Activated CD8-positive, alpha-beta memory T cell treated with anti-CD3 and anti-CD28 coated beads, Interleukin-2, amount 50 U/mL, for 48 hours (primary cell): Measurements from ENCODE around the gene ICOSLG.
A peak's percentile ranks its signal among the peaks of the same experiment; 100 is the strongest.
"Not testable (repeated sequence)": the region's sequence is repeated elsewhere in the genome, so short reads cannot be mapped to it uniquely, and the experiment has no call there.

Source experiments
- DNase-seq: peaks from one replicate; pipeline ENCODE4 v3.0.0-alpha.2; 2020

Gene ICOSLG

DNA sequence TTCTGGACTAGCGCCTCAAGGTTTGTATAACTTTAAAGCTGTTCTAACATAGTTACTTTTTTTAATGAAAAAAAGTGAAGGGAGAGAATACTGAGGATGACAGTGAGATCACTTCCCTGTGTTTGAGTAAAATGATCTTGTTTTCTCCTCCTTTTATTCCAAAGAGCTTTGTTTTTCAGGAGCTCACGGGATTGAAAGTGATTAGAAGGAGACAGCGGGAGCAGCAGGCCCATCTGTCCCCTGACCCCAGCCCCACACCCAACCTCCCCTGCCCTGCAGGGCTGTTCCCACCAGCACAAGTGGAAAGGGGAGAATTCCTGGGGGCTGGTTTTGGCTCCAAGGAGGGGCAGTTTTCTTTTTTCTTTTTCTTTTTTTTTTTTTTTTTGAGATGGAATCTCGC lies 23.0 kb upstream of the ICOSLG start:
- DNase-seq: no peak

DNA sequence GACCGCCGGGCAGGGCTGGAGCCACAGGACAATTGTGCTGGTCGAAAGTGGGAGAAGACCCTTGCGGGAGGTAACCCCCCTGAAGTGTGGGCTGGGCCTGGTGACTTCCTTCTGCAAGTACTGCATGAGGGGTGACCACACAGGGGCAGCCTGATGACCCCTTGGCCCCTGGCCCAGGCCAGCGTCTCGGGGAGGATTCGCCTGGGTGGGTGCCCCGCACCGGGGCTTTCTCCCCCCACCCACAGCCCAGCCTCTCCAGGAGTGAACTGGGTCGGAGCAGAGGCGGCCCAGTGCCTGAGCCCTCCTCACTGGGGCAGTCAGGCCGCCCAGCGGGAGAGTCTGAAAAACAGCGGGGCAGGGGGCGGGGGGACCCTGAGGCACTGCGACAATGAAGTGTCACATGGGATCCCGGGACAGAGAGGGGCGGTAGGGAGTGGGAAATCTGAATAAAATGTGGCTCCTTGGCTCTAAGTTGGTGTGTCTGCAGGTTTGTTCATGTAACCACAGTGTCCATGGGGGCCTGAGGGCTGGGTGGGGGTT lies 22.5 kb upstream of the ICOSLG start:
- DNase-seq: no peak

DNA sequence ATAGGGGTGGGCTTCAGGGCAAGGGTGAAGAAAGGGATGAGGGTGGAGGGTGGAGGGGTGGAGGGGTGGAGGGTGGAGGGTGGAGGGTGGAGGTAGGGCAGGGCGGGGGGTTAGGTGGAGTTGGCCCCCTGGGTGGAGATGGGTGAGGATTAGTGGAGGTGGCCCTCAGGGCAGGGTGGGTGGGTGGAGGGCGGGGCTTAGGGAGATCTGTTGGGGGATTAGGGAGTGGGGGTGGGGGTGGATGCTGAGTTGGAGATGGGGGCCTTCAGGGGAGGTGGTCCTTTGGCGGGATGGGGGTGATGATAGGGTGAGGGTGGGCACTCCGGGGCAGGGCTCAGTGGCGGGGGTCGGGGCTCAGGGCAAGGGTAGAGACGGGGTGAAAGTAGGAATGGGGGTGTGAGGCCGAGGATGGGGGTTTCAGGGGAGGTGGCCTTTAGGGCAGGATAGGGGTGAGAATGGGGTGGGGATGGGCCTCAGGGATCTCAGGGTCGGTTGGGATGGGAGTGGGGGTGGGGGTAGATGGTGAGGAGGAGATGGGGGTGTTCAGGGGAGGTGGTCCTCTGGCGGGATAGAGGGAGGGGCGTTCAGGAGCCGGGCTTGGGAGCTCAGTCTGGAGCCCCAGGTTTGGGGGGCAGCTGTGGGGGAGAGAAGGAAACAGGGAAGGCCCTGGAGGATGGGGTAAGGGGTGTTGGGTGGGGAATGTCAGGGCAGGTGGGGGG lies 21.8 kb upstream of the ICOSLG start:
- no peak for DNase-seq

DNA sequence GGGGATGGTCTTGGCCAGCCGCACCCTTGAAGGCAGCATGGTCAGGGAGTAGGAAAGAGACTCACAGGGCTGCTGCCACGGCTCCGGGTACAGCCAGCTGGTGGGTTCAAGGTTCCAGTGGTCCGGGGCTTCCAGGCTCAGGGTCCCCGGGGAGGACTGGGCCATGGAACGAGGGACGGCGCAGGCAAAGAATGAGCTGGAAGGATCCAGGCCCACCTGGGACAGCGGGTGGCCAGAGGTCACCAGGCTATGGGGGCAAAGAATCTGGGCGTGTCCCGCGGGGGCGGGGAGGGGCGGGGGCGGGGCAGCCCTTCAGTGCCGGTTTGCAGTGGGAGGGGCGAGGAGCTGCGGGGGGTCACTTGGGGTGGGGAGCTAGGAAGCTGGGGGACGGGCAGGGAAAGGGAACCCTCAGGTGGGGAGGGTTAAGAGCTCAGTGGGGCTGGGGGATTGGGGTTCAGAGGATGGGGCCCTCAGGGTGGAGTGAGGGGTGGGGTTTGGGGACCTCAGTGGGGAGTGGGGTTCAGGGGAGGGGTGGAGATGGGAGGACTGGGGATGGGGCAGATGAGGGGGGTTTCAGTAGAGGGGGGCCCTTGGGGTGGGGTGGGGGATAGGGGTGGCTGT lies 21.0 kb upstream of the ICOSLG start, which contains the start of gene DNMT3L:
Gene DNMT3L, minus strand, starts transcription at position 223 of the 621 bp plus-strand sequence. CDS start 638 bp downstream, outside the sequence.
- DNase-seq: no peak

DNA sequence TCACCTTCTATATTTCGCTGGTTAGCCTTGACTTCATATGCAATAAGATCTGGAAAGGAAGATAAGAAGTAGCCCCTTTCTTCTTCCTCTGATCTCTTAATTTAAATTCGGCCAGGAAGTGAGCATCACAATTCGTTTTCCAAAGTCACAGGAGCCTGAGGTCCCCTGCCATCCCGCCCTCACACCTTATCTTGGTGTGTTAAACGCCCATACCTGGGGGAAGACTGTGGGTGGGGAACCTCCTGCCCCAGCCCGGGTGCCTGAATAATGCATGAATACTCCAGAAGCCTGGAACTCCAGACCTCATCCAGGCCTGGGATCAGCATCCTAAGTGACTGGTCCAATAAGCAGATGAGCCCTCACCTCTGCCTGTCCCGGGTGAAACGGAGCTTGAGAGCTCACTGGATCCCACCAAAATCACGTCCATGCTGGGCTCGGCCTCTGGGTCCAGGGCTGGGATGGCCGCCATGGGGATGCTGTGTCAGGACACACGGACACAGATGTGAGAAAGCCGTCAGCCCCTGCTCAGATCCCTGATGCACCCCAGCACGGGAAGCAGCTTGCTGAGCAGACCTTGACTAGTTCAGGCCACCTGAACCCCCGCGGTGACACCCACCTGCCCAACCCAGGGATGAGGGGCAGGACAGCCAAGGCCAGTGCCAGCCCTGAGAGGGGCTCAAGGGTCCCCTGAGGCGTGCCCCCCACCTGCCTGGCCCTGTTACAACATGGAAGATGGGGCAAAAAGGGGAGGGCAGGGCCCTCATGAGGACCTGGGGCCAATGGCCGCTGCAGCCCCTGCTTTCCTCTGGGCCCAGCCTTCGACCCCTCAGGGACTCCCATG lies 20.3 kb upstream of the ICOSLG start:
- no peak for DNase-seq

DNA sequence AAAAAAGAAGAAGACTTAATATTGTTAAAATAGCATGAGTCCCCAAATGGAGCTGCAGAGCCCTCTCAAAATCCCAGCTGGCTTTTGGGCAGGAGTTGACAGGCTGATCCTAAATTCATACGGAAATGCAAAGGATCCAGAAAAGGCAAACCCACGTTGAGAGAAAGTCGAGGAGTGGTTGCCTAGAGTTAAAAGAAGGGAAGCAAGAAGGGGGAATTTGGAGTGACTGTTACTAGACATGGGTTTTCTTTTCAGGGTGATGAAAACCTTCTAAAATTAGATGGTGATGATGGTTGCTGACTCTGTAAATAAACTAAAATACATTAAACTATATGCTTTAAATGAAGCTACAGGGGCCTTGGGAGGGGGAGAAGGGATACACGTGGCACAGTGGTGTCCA lies 19.3 kb upstream of the ICOSLG start:
- no peak for DNase-seq

DNA sequence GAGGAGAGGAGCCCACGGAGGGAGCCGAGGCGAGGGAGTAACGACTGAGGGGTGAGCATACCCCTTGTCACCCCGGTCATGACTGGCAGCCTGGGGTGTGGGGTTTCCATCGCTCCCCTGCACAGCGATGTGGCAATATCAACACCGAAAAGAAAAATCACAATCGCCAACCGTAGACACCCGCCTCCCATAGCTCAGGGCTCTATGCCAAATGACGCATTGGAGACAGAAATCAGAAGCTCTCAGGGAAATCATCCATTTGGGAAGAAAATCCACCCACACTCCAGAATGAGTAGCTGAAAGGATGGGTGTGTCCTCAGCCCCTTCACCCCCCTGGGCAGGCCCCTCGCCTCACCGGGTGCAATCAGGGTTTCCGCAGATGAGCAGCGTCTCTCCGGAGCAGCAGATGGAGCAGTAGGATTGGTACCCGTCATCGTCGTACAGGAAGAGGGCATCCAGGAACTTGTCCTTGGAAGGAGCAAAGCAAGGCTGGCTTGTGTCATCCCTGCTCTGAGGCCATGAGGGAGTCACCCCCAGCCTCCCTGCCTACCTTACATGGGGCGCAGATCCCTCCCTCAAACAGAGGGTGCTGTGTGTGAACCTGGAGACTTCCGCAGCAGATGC lies 18.5 kb upstream of the ICOSLG start:
- DNase-seq: no peak

DNA sequence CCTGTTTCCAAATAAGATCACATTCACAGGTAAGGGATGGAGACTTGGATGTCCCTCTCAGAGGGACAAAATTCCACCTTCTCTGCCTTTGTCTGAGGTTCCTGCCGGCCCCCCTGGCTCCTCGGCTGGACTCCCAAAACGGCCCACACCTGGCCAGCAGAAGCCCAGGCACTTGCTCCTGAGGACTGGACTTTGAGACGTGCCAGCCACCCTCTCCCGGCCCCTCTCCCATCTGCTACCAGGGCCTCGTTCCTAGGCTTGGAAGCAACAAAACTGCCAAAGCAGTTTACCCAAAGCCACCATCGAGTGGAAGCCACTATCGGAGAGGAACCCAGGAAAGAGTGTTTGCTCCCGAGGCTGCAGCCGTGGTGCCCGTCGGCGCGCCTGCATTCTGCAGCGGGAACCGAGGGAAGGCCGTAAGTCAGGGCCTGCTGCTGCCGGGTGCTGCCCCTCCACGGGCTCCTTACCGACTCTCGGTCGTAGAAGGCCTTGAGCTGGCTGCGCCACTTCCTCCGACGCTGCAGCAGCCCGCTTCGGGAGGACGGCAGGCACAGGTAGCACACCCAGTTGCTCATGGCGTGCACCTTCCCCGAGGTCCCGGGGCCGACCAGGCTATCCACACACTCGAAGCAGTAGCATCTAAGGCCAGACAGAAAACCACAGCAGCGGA lies 17.4 kb upstream of the ICOSLG start:
- no peak for DNase-seq

DNA sequence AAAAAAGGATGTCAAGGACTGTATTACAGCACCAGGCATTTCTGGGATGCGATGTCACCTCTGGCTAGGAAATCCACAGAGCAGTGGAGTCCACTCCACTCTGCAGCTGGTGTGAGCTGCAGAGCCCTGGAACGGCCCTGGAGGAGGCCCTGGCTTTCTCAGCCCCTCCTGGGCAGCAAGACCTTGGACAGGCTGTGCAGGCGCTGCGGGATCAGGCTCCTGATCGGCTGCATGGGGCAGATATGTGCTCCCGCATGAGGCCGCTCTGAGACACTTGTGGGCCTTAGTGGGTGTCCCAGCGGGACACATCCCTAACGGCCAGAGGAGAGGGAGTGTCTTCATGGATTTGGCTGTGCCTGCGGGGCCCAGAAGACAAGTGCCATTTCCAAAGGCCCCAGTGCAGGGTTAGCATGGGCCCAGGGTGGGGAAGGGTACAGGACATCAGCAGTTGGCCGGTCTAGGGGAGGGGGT lies 14.8 kb upstream of the ICOSLG start:
- DNase-seq: no peak

DNA sequence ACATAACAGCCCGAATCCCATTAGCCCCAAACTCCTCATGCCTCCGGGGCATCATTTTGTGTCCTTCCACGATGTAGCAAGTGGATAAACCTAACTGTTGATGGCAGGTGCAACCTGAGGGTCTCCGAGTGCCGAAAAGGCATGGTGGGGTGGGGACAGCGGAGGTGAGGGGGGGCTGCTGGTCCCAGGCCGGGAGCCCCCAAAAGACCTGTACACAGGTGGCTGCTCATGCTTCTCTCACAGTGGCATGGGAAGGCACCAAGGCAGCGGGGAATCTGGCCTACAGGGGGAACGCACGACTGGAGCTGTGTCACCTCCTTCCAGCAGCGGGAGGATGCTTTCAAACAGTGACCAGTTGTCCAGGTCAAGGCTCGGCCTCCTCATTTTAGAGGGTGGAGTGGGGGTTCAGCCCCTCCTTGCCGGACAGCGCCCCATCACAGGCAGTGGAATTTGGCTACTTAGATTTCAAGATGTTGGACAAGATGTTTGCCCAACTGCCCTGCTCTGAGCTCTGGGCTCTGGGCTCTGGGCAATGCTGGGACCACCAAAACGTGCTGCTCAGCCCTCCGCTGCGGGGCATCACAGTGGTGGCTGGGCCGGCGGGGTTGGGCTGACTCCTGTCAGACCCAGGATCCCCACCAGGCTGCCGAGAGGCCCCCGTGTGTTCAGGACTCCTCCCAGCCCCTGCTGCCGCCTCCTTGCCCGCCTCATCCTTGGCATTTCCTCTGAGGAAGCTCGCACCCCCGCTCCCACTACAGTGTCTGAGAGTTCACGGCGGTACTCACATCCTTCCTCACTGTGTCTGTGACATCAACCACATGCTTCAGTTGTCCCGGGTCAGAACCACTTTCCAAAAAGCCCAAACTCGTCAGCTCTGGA lies 13.3 kb upstream of the ICOSLG start:
- DNase-seq: peak; percentile 41

DNA sequence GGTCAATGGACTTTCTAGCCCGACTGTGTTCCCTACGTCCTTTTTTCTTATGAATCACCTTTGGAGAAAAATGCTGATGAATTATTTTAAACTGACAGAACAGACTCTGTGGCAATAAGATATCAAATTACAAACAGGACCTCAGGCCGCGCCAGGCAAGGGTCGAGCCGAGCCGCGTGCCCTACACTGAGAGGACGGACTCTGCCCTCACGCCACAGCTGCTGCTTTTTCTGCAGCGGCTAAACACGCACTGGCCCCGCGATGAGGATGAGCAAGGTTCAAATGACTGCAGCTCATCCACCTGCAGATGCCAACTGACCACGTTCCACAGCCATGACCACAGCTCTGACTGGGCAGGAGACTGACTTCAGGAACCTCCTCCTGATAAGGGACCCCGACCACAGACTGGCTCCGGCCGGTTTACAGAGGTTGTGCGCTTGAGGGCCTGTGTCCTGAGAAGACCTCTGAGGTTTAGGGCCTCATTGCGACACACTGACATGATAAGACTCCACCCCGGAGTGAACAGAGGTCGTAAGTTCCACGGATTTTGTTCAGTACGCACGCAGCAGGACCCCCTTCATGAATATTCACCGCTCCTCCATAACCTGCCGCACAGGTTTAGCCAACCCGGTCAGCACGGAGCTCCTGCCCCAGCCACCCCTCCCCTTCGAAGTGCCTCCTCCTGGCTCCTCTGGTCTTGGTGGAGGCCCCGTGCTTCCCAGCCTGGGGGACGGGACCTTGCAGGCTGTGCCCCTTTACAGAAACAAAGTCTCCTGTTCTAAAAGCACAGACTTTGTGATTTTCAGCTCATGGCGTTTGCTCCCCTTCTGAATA lies 8.7 kb upstream of the ICOSLG start:
- DNase-seq: not testable (repeated sequence)

DNA sequence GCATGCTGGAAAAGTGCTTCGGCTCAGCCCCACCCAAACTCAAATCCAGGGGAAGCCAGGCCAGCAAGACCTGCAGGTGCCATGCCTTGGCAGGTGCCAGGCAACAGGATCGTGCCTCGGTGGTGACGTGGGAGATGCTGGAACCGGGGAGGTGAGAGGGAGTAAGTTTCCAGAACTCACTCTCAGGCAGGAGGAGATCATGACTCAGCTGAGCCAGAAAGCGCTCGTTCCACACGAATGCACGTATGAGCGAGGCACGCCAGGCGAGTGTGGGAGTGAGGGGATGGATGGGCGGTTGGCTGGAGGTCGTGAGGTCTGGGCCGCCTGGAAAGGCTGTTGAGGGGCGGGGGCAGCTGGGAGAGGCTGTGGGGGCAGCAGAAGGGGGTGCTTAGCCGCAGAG lies 7.2 kb upstream of the ICOSLG start:
- DNase-seq: not testable (repeated sequence)

DNA sequence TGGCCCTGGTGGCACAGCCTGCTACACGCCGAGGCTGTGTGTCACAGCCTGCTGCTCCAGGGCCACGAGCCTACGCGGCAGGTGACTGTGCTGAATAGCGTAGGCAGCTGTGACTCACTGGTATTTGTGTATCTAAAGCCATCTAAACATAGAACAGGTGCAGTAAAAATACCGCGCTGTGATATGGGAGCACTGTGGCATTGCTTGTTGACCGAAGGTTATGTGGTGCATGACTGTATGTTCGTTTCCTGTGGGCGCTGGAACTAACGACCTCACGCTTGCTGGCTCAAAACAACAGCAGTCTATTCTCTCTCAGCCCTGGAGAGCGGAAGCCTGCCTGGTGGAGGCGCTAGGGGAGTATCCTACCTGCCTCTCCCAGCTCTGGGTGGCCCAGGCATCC lies 3.2 kb upstream of the ICOSLG start:
- not testable (repeated sequence) for DNase-seq

DNA sequence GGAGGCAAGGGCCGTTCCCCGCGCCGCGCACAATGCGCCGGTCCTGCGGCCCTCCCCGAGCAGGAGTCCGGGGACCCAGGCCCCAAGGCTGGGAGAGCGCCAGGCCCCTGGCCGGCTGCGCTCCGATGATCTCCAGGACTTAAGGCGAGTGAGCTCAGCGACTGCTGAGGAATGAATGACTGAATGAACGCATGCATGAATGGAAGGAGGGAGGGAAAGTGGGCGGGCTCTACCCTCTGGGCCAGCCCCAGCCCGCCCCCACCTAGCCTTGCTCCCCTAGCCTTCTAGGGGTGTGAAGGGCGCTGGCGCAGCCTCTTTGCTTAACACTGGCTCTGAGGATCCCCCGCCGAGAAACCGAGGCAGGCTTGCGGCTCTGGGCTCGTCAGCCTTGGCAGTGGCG lies 538 bp upstream of the ICOSLG start:
- not testable (repeated sequence) for DNase-seq

DNA sequence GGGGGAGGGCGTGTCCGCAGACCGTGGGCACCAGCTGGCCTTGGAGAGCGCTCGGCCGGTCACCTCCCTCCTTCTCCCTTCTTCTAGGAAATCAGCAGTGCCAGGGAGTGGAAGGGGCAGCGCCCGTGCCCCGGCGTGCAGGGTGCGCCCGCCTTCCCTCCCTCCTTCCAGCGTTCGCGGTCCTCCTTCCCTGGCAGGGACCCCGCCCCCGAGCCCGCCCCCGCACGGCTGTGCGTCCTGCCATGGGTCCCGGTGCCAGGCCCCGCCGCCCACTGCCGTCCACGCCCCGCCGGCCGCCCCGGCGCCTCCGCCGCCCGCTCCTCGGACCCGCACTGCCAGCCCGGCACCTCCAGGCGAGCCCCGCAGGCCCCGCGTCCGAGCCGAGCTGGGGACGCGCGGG lies 390 bp downstream of the ICOSLG start:
- not testable (repeated sequence) for DNase-seq

DNA sequence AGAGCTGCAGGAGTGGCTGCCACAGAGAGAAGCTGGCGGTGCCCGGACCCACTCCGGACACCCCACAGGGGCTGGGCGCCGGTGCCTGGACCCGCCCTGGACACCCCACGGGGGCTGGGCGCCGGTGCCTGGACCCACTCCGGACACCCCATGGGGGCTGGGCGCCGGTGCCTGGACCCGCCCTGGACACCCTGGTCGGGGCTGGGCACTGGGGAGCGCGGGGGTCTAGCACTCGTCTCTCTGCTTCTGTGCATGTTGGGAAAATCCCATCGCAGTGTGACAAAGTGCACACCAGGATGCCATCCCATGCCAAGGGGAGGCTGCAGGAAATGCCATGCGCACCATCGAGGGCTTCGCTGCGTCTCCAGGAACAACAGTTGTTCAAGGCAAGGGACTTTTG lies 11.2 kb downstream of the ICOSLG start:
- not testable (repeated sequence) for DNase-seq

DNA sequence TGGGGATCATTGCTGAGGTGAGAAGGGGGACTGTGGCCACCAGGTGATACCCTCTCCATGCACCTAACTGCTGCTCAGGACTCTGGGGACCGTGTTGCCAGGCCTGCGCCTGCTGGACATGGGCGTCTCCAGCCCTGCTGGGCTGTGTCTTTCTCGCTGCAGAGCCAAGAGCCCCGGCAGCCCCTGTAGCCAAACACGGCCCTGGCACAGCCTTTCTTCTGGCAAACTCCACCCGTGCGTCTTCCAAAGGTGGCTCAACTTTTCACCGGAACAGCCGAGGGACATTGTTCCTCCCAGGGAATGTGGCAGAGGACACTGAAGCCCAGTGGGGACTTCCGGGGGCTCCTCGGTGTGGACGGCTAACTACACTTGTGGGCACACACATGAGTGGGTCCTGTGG lies 12.6 kb downstream of the ICOSLG start:
- DNase-seq: not testable (repeated sequence)

DNA sequence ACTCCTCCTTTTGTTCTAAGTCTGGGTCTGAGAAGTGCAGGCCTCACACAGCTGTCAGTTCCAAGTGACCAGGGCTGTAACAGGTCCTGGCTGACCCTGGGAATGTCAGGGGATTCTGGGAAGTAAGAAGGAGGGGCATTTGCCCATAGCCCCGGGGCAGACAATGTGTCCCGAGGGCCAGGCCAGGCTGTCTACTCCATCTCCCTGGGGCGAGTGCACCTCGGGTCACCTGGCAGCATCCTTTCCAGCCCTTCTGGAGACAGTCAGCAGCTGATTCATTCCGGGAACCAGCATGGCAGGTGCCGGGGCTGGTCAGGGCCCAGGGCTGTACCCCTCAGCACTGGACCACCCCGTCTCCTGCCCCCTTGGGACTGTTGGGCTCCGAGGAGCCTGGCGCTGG lies 13.1 kb downstream of the ICOSLG start:
- DNase-seq: not testable (repeated sequence)

DNA sequence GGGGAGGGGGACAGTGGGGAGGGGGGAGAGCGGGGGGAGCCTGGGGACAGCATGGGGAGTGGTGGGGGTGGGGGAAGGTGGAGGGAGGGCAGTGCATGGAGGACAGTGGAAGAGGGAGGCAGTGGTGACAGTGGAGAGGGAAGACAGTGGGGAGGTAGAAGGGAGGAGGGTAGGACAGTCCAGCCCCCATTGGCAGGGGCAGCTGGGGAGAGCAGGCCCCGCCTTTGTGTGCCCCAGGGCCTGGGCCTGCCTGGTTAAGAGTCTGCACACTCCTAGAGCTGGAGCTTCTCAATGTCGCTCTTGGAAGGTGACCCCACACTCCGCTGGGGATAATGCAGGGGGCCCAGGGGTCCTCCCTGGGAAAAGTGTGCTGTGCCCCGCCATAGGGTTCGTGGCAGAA lies 15.1 kb downstream of the ICOSLG start:
- DNase-seq: not testable (repeated sequence)

DNA sequence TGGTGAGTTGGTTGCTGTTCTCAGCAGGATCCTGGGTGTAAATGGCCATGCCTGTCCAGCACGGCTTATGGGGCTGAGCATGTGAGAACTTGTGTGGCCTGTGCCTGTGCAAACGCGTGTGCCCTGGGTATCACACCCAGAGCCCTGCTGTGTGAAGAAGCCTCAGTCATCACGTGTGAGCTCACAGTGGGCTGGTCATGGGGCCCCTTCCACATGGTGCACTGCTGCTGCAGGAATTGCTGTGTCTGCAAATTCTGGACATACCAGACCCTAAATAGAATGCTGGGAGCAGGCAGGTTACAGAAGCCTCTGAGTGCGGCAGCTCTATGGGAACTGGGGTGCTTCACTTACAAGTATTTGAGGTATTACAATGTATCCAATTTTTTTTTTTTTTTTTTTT lies 17.4 kb downstream of the ICOSLG start:
- DNase-seq: not testable (repeated sequence)
